Measurements from ENCODE around the gene AGBL1.

The AGBL1 gene

DNA sequence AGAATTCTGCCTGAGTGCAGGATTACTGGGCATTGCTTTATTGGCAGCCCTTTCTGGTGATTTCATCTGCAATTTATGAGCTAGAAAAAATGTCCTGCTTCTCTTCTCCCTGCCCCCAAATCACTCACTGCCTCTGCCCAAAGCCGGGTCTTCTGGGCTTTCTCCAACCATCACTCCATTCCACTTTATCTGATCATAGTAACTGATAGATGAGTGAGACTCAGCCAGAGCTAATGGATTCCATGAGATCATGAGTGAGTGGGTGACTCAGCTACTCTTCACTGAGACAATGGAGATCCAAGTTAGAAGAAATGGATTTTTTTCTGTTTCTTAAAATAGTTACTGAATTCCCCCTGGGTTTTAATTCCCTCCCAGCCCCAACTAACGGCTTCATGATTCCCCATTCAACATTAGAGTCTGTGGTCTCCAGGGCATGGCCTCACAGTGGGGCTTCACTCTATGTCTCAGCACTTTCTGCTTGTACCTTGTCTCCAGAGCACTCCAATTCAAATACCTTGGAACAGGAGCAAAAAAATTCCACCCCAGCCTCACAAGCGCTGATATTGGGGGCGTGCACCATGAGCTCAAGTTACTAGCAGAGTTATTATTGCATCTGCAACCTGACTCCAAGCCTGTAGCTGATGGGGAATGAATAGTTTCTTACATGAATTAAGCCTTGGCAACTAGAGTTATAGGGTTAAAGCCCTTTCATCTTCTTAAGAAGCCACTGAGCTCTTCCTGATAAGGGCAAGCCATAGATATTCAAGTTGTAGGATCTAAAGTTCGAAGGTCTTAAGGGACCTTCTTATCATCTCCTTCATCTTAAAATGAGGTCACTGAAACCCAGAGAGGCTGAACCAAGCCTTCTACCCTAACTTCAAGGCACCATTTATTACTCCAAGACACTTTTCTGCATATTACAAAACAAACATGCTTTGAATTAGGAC lies 85.9 kb downstream of the AGBL1 start:
- DNase-seq: no peak

DNA sequence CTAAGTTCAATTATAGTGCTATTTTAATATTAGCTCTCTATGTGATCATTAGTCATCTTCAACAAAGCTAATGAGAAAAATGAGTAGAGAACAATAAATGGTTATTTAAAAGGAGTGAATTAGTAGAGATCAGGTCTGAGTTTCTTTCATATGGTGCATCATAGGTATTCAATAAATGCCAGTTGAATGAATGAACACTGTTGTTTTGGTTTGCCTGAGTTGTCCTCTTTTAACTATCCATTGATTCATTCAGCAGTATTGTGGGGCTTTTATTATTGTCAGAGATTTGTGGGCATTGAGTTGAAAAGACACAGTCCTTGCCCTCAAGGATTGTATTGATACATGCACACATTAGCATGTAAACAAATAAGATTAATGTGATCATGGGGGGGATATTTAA lies 88.2 kb downstream of the AGBL1 start:
- no peak for DNase-seq

- DNase-seq: no peak
Measured at GRCh38 chr15:86178845-86179244, 99.2 kb downstream of the AGBL1 start.

DNA sequence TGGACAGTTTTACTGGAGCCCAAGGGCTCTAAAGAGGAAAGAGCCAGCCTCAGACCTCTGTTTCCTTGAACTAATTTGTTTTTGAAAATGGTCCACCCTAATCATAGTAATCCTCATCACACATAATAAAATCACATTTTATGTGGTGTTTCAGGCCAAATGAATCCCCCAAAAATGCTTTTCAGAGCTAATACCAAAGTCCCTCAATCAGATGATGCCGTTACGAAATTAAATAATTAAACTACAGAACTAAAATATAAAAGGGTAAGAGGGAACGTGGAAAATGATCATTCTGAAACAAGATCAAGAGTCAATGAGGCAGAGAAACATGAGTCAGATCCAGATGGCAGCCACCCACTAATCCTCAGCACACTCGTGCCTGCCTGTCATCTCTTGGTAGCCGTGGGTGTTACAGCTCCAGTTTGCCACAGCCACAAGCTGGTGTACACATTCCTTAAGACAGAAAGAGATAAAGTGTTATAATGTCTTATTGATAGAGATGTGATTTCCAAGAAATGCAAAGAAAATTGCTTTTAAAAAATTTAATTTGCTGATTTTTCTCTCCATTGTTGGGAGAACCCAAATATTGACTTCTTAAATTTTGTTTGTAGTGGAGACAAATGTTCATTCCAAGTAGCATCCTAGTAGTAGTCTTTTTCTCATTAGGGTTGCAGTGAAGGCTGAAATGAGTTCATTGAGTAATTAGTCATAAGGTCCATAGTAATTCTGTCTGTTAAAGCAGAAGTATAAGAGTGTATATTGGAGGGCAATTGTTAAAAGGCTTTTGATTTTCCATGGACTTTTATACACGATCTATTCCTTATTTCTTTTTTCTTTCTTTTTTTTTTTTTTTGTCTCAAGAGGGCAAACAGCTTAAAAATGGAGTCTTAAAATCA lies 104.2 kb downstream of the AGBL1 start:
- no peak for DNase-seq

- no peak for DNase-seq
Measured at GRCh38 chr15:86193716-86194380, 114.2 kb downstream of the AGBL1 start.

DNA sequence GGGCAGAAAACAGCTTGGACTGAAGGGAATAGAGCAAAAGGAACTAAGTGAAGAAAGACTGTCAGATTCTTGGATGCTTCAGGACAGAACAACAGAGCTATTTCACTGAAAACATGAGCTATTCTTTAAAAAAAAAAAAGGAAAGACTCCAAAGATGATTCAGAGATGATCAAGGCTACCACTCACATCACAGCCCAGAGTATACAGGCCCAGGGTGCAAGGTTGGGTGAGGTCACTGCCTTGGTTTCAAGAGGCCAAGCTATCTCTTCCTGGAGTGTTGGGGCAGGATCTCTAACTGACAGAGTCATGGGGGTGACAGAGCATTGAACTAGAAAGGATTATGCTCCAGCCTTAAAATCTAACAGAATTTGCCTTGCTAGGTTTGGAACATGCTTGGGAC lies 118.1 kb downstream of the AGBL1 start:
- no peak for DNase-seq

DNA sequence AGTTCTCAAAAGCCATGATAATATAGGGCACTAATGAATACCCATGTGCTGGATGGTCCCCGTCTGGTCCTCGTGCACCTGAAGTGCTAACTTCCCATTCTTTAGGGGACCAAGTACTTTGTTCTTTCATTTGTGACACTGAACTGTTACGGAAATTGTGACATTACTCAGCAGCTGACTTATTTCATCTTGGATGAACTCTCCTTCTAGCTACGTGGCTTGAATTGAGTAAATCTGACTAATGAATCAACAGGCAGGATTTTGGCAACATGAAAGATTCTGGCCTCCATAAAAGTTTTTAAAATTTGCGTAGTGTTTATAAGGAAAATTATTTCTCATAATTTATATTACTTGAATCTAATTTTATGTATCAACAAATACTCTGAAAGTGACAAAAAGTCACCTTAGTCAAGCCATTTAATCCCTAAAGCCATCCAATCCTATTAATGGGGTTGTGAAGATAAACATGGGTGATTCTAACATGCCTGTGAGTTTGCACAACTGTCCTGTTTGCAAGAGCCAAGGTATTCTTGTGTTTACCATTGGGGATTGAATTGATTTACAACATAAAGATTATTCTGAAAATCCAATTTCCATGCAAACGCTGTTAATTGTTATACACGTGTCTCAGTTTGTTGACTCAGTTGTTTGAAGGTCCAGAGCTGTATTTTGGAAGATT lies 119.9 kb downstream of the AGBL1 start:
- no peak for DNase-seq

DNA sequence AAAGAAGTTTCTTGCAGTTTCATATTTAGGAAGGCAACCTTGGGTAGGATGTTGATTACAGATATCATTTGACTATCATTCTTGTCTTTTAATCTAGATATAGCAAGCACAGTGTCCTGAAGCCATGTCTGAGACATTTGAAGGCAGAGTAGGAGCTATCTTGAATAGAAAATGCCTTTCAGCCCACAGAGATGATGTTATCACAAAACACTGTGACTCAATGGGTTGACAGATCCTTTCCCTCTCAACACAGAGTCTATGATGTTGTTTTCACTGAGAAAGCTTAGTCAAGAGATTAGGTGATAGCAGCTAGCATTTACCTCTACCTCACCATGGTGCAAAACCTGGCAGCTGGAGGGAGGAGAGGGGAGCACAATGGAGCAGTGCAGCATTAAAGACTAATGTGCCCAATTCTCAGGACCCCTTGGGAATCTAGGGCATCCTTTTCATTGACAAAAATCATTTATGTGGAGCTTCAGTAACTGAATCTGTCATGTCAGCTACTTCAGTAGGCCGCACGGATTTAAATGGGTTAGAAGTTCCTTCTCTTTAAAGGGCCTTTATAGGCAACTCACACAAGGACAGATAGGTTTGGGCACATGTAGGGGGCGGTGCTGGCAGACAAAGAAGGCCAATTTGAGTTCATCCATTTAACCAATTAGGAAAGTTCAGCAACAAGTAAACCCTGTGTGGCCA lies 121.8 kb downstream of the AGBL1 start:
- no peak for DNase-seq

DNA sequence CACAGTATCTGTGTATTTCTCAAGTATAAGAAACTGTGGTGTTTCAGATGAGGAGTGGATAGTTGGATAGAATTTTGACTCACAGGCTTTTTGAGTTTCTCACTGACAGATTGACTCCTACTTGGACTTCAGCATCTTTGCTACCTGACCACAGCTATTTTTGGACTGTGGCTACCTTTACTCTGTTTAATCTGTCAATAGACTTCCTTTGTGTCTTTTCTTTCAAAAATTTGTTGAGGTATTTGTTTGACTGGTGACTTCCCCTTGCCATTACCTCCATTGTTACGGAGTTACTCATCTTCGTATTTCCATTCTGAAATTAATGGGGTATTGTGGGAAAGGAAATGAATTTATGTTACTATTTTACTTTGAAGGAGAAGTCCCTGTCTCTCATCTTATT lies 123.8 kb downstream of the AGBL1 start:
- DNase-seq: no peak

DNA sequence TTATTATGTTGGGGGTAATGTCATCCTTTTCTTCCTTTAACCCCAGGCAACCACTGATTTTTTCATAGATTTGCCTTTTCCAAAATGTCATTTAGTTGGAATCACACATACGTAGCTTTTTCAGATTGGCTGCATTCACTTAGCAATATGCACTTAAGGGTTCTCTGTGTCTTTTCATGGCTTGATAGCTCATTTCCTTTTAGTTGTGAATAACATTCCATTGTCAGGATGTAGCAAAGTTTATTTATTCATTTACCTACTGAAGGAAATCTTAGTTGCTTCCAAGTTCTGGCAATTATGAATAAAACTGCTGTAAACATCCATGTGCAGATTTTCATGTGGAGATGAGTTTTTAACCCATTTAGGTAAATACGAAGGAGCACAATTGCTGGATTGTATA lies 125.4 kb downstream of the AGBL1 start:
- DNase-seq: no peak

DNA sequence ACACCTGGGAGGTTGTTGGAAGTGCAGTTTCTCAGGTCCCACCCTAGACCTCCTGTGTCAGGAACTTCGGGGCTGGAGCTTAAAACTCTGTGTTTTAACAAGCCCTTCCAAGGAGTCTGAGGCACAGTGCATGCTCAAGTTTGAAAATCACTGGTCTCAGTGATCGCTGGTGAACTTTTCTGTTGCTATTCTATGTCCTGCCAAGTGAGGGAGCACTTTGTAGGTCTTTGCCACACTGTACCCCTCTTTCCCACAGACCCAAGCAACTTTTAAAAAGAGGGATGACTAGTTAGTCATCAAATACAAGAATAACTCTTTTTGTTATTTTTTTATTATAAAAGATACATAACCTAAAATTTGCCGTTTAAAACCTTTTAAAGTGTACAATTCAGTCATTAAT lies 133.7 kb downstream of the AGBL1 start:
- DNase-seq: no peak

DNA sequence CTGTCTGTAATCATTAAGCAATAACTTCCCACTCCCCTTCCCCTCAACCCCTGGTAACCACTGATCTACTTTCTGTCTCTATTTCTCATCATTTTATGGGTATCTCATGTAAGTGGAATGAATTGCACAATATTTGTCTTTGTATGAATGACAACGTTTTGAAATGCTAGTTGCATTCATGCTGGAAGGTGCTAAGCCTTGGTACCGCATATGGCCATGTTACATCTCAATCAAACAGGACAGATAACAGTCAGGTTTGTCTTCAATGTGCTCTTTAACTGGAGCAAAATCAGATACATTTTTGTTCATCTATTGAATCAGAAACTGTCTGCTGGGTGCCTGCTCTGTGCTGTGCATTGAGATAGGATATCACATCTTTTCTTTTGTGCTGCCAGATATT lies 134.2 kb downstream of the AGBL1 start:
- no peak for DNase-seq

- DNase-seq: no peak
Measured at GRCh38 chr15:86221119-86221518, 141.4 kb downstream of the AGBL1 start.

GRCh38 chr15:86229306-86229705 lies 149.6 kb downstream of the AGBL1 start:
- DNase-seq: no peak

DNA sequence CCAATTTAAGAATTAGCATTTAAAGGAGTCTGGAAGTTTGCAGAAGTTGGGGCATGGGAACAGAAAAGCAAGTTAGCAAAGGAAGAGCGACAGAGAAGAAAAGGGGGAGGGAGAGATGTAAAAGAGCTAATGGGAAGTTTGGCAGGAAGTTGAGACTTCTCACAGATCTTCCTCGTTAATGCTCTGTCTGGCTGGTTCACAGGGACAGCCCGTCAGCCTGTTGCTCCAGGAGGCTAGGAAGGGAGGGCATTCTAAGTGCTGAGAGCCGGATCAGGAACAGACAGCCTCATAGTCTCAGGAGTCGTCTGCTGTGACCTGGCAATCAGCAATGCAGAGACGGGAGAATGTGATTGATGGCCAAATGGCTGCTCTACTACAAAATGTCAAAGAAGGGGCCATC lies 150.3 kb downstream of the AGBL1 start:
- no peak for DNase-seq

- DNase-seq: no peak
Measured at GRCh38 chr15:86231864-86232721, 152.4 kb downstream of the AGBL1 start.

- DNase-seq: no peak
Measured at GRCh38 chr15:86235667-86236066, 156.0 kb downstream of the AGBL1 start.

- DNase-seq: no peak
Measured at GRCh38 chr15:86236356-86237110, 156.9 kb downstream of the AGBL1 start.

DNA sequence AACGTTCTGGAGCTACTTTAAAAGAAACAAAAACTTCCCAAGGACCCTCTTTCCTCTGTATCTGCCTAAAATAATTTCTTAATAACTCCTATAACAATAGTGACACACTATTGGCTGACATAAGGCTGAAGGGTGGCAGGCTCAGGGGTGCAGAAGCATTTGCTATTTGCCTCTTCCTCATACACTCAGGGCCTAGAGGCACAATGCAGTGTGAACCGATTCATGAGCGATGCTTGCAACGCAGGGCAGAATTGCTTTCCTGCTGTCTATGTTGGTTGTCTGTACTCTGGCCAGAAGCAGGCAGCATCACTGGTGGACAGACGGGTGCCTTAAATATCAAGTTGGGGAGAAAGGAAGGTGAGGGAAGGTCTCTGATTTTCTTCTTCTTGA lies 157.4 kb downstream of the AGBL1 start:
- no peak for DNase-seq

GRCh38 chr15:86247249-86247955 lies 167.7 kb downstream of the AGBL1 start:
- DNase-seq: no peak
